GM08714 (cell line): Measurements from ENCODE around the gene ZNF582.

Experiments
- H3K4me3 ChIP-seq: fragments of 200-500 bp; sonication (Bioruptor generic); 2 replicates; pipeline ENCODE4 v1.5.1; 2014; ENCODE audit warnings: mild to moderate bottlenecking, low read length, inconsistent platforms
- ZNF274 ChIP-seq: IDR thresholded peaks from 2 replicates; pipeline ENCODE4 v1.6.1; 2012; ENCODE audit warnings: mild to moderate bottlenecking, low read depth, low read length

The ZNF582 gene

GRCh38 chr19:56333506-56333905 is 59.8 kb downstream of the ZNF582 start:
- no peak overlapping the region for H3K4me3 ChIP-seq
- TF ChIP-seq ZNF274 = no peak
